Fibroblast of mammary gland (primary cell): ENCODE data around the gene FAHD2B.
"Not testable (repeated sequence)": the region's sequence is repeated elsewhere in the genome, so short reads cannot be mapped to it uniquely, and the experiment has no call there.

ENCODE experiments used
- DNase-seq: peaks from one replicate; pipeline ENCODE4 v3.0.0-alpha.2; 2010; ENCODE audit warnings: low read depth
- H3K4me3 ChIP-seq: 2 replicates; pipeline ENCODE4 v1.5.1; 2011; ENCODE audit warnings: low read depth, mild to moderate bottlenecking, low read length, moderate library complexity; ENCODE audit not compliant: control insufficient read depth
- CTCF ChIP-seq: conservative IDR thresholded peaks from 2 replicates; pipeline ENCODE4 v1.5.1; 2011; ENCODE audit warnings: low read depth, low read length, inconsistent platforms; ENCODE audit not compliant: control insufficient read depth, insufficient read depth

FAHD2B gene

GRCh38 chr2:97083516-97083915 is 11.2 kb downstream of the FAHD2B start:
- H3K4me3 ChIP-seq, DNase-seq: not testable (repeated sequence)

GRCh38 chr2:97082206-97082605 is 12.5 kb downstream of the FAHD2B start:
- H3K4me3 ChIP-seq, DNase-seq: not testable (repeated sequence)

GRCh38 chr2:97080855-97081254 is 13.8 kb downstream of the FAHD2B start:
- DNase-seq, H3K4me3 ChIP-seq: not testable (repeated sequence)

GRCh38 chr2:97077213-97077612 is 17.5 kb downstream of the FAHD2B start:
- not testable (repeated sequence) for DNase-seq, H3K4me3 ChIP-seq

- not testable (repeated sequence) for DNase-seq, H3K4me3 ChIP-seq
Measured at GRCh38 chr2:97070915-97071314, 23.8 kb downstream of the FAHD2B start.

GRCh38 chr2:97068722-97069121 is 26.0 kb downstream of the FAHD2B start:
- H3K4me3 ChIP-seq: not testable (repeated sequence)

GRCh38 chr2:97068074-97068473 is 26.6 kb downstream of the FAHD2B start:
- DNase-seq: no peak

More at GRCh38 chr2:97068722-97069121, 26.0 kb downstream of the FAHD2B start:
- DNase-seq: not testable (repeated sequence)

GRCh38 chr2:97067279-97068004 is 27.2 kb downstream of the FAHD2B start:
- no peak for TF ChIP-seq CTCF

More at GRCh38 chr2:97068074-97068473, 26.6 kb downstream of the FAHD2B start:
- H3K4me3 ChIP-seq: no peak overlapping the region
- TF ChIP-seq CTCF: no peak

GRCh38 chr2:97066030-97066429 is 28.7 kb downstream of the FAHD2B start:
- DNase-seq, H3K4me3 ChIP-seq: not testable (repeated sequence)

More at GRCh38 chr2:97067279-97068004, 27.2 kb downstream of the FAHD2B start:
- no peak for DNase-seq
- no peak overlapping the region for H3K4me3 ChIP-seq

- H3K4me3 ChIP-seq, DNase-seq: not testable (repeated sequence)
Measured at GRCh38 chr2:97062020-97062419, 32.7 kb downstream of the FAHD2B start.

- not testable (repeated sequence) for H3K4me3 ChIP-seq, DNase-seq
Measured at GRCh38 chr2:97059782-97060181, 34.9 kb downstream of the FAHD2B start.

GRCh38 chr2:97056150-97056549 is 38.5 kb downstream of the FAHD2B start:
- DNase-seq, H3K4me3 ChIP-seq: not testable (repeated sequence)

GRCh38 chr2:97050032-97050431 is 44.6 kb downstream of the FAHD2B start:
- not testable (repeated sequence) for H3K4me3 ChIP-seq, DNase-seq

GRCh38 chr2:97048448-97048847 is 46.2 kb downstream of the FAHD2B start:
- not testable (repeated sequence) for DNase-seq, H3K4me3 ChIP-seq

- DNase-seq, H3K4me3 ChIP-seq: not testable (repeated sequence)
Measured at GRCh38 chr2:97046676-97047075, 48.0 kb downstream of the FAHD2B start.

- not testable (repeated sequence) for DNase-seq, H3K4me3 ChIP-seq
Measured at GRCh38 chr2:97045895-97046499, 48.7 kb downstream of the FAHD2B start.
